Cerebellar nuclear complex (tissue), 1 donor: ENCODE results near the gene CFAP43.
"Not testable (repeated sequence)": the region's sequence is repeated elsewhere in the genome, so short reads cannot be mapped to it uniquely, and the experiment has no call there.

Experiments used
- DNase-seq, 2 experiments: peaks; one replicate each; lab custom pipeline; 2025; lab: John Stamatoyannopoulos, UW

The CFAP43 gene

GRCh38 chr10:104257235-104257634, 25.1 kb upstream of the CFAP43 start:
- DNase-seq = no peak

DNA sequence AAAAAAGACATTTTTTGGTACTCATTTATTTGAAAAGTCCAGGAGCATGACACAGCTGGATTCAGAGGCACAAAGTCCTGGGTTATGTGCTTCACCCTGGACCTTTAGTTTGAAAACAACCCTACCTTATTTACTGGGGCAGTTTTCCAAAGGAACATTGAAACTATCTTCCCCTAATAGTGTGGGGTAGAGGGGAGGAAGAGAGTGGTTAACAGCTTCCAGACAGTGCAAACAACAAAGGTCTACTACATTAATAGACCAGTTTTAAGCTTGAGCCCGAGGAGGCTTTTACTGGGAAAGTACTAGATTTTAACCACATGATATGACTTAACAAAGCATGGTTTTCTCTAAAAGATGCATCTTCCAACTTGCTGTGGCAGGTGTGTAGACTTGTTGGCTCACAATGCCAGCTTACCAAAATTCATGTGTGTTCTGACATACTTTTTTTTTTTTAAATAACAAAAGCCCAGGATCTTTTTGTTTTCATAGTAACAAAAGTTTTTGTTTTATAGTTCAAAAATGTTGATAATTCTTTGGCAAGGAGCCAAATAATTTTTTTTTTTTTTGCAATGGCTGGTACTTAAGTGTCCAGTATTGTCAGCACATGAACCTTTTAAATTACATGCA, 24.3 kb upstream of the CFAP43 start:
- DNase-seq = no peak

DNA sequence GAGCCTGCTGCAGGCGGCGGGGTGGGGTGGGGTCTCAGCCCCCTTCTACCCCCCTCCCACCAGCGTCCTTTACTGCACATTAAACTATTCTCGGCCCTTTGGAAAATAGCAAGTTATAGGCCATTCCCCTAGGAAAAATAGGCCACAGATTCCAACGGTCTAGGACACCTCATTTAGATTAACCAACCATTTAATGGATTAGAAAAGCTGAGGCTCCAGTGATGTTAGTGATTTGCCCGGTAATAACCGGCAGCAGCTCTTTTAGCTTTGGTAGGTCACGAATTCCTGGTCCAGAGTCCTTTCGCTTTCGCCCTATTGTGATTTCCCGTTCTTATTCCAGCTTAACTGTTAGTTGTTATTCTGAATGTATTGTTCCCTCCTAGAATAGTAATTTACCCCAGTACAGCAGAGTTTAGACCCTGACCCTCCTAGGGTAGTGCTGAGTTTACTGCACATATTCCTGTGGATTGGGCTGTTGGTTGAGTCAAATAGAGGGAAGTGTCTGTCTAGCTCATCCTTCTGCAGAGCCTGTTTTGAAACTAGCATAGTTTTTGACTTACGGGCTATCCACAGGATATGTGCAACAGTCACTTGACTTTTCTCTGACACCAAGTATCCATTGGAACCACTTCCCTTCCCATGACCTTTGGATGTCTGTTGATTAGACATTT, 23.3 kb upstream of the CFAP43 start:
- peak in 1 of 2 experiments; percentile 12 for DNase-seq

- peak in 1 of 2 experiments; percentile 26 for DNase-seq
Observed at GRCh38 chr10:104254493-104255310, 22.5 kb upstream of the CFAP43 start, which contains the start of gene GSTO1. Gene GSTO1, plus strand, starts transcription at chr10:104254892. Its CDS starts 37 bp downstream, at chr10:104254929.

DNA sequence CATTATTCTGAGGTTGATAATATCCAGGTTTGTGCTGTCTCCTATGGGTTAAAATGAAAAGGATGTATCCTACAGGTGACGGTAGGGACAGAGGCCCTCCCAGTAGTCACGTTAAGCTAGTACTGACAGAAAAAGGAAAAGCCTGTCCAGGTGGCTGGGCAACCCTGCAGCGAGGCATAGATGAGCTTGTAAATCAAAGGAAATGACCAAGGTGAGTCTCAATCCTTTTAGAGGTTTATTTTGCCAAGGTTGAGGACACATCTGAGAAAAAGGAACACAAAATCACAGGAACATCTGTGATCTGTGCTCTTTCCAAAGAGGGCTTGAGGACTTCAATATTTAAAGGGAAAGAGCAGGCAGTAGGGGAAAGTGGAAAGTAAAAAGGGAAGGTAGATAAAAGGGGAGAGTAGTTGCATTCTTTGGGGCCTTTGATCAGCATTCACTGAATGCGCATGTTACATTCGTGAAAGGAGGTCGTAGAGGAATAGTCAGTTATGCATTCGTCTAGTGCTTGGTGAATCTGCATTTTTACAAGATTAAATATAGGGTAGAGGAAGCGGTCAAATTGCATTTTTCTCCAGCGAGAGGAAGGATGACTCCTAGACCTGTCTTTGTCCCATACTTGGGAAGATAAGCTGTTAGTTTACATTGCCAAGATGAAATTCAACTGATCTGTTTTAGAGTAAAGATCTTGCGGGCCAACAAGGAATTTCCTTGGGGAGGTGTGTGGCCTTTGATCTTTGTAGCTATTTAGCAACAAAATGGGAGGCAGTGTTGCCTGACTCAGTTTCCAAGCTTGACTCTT, 21.6 kb upstream of the CFAP43 start:
- no peak for DNase-seq

GRCh38 chr10:104253106-104253505, 20.9 kb upstream of the CFAP43 start:
- DNase-seq = no peak

DNA sequence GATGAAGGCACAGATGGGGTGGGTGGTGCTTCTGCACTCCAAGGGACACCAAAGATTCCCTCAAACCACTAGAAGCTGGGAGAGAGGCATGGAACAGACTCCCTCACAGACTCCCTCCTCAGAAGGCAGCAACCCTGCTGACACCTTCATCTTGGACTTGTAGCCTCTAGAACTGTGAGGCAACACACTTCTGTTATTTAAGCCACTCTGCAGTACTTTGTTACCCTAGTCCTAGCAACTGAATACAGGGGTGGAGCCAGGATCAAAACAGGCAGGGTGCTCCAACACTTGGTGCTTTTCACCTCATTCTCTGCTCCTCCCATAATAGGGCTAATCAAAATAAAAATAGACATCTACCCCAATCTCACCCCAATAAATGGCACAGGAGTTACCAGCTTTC, 20.2 kb upstream of the CFAP43 start:
- no peak for DNase-seq

DNA sequence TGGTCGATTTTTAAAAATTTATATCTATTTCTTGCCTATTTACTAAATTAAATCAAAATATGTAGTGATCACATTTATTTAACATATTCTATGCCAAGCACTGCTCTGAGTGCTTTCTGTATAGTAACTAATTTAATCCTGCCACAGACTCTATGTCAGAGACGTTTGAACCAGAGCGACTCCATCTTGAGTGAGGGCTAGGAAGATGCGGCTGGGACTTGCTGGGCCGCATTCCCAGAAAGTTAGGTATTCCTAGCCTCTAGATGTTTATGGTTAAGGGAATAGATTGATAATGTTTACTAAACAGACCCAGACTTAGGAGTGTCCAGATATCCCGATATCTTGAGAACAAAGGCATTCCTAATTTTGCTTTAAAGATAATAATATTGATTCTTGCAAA, 19.3 kb upstream of the CFAP43 start:
- DNase-seq = no peak

DNA sequence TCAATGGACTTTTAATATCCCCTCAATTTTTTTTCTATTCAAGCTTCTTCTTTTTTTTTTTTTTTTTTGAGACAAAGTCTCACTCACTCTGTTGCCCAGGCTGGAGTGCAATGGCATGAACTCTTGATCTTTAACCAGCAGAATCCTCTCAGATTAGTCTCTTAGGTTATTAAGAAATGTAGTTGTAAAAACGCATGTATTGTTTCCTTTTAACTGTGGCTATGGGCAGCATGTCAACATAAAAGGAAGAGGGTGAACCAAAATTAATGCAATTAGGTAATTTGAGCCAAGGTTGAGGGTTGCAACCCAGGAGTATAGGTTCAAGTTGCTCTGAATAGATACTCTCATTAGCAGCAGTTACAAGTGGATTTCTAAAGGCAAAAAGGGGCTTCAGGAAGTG, 18.2 kb upstream of the CFAP43 start:
- no peak for DNase-seq

- not testable (repeated sequence) for DNase-seq
Observed at GRCh38 chr10:104248931-104249330, 16.8 kb upstream of the CFAP43 start.

DNA sequence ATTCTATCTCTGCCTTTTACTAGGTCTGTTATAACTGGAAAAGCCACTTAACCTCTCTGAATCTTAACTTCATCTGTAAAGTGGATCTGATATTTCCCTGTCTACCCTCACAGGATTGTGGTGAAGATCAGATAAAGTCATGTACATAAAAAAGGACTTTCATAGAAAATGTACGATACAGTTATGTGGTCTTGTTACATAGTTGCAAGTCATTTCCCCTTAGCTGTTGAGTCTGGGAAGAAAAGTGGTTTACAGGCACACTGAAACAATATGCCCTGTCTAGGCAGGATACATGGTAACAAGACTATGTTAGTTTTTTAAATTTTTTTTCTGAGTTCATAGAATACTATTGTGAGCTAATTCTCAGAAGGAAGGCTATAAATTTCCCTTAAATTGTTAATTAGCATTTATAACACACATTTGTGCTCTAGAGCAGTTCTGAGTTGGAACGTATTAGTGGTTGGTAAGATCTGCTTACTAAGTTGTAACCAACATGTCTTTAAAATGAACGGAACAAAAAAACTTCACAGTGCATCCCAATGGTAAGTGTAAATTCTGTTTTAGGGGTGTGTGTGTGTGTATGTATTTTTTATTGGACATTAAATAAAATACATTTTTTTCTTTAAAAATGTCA, 15.5 kb upstream of the CFAP43 start:
- DNase-seq = no peak

- DNase-seq = no peak
Observed at GRCh38 chr10:104246976-104247375, 14.8 kb upstream of the CFAP43 start.

DNA sequence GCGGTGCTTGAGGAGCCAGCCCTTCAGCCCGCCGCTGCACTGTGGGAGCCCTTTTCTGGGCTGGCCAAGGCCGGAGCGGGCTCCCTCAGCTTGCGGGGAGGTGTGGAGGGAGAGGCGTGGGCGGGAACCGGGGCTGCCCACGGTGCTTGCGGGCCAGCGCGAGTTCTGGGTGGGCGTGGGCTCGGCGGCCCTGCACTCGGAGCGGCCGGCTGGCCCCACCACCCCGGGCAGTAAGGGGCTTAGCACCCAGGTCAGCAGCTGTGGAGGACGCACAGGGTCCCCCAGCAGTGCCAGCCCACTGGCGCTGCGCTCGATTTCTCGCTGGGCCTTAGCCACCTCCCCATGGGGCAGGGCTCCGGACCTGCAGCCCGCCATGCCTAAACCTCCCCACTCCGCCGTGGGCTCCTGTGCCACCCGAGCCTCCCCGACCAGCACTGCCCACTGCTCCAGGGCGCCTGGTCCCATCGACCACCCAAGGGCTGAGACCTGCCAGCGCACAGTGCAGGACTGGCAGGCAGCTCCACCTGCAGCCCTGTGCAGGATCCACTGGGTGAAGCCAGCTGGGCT, 13.0 kb upstream of the CFAP43 start:
- DNase-seq = no peak

DNA sequence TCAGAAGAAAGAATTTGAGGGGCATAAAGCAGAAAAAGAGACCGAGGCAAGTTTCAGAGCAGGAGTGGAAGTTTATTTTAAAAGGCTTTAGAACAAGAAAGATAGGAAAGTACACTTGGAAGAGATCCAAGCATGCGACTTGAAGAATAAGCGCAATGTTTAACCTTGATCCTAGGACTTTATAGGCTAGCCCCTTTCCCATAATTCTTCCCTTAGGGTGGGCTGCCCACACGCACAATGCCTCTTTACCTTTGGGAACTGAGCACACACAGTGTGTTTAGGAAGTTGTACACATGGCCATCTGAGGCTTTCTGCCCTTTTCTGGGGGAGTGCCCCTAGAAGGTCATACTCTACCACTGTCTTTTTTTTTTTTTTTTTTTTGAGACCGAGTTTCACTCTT, 11.3 kb upstream of the CFAP43 start:
- no peak for DNase-seq

DNA sequence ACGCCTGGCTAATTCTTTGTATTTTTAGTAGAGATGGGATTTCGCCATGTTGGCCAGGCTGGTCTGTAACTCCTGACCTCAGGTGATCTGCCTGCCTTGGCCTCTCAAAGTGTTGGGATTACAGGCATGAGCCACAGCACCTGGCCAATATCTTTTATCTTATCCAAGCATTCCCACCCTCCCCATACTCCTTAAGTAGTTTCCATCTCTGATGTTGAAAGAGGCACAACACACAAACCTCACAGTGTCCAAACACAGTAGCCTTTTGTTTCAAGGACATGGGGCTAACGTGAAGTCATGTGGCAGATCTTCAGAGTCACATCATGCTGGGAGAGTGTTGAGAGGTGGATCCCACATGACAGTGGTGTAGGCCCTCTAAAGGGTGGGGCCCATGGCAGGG, 10.8 kb upstream of the CFAP43 start:
- DNase-seq = not testable (repeated sequence)

GRCh38 chr10:104242545-104242944, 10.4 kb upstream of the CFAP43 start:
- DNase-seq = no peak

- no peak for DNase-seq
Observed at GRCh38 chr10:104240078-104240477, 7.9 kb upstream of the CFAP43 start.

- no peak for DNase-seq
Observed at GRCh38 chr10:104235801-104236200, 3.6 kb upstream of the CFAP43 start.

- no peak for DNase-seq
Observed at GRCh38 chr10:104234934-104235333, 2.8 kb upstream of the CFAP43 start.

GRCh38 chr10:104233817-104234216, 1.7 kb upstream of the CFAP43 start:
- DNase-seq = no peak

- DNase-seq = no peak
Observed at GRCh38 chr10:104232613-104233102, 494 bp upstream of the CFAP43 start.
